Erythroblast (primary cell): ENCODE results near the gene CALY.

Experiments used
- GATA1 ChIP-seq: IDR thresholded peaks from 2 replicates; pipeline ENCODE4 v1.6.1; 2011; ENCODE audit warnings: low read depth, mild to moderate bottlenecking, control low read depth, low read length, moderate library complexity
- POLR2A ChIP-seq: IDR thresholded peaks from 2 replicates; pipeline ENCODE4 v1.6.1; 2011; ENCODE audit warnings: mild to moderate bottlenecking, low read length

DNA sequence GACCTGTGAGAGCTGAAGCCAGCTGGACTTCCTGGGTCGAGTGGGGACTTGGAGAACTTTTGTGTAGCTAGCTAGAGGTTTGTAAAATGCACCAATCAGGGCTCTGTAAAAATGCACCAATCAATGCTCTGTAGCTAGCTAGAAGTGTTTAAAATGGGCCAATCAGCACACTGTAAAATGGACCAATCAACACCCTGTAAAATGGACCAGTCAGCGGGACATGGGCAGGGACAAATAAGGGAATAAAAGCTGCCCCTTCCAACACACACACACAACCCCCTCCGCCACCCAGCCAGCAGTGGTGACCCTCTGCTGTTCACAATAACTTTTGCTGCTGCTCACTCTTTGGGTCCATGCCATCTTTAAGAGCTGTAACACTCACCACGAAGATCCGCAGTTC, 20.8 kb downstream of the CALY start:
- TF ChIP-seq POLR2A: no peak
- TF ChIP-seq GATA1: no peak
